Measurements from ENCODE around the gene NPW.

DNA sequence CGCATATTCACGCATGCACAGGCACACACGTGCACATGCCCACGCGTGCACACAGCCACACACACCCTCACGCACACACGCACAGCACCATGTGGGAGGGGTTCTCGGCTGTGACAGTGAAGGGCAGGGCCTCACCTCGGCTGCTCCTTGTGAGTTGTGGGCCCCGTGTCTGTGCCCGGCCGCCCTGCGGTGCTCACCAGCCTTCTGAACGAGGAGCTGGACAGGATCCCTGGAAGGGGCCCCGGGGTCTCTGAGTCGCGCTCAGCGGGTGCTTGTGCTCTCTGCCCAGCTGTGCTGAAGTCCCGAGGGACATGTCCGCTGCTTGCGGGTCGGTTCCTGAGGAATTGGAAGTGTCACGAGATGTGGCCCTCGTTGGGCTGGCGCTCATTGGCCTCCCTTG is 44.3 kb downstream of the NPW start:
- TF ChIP-seq EZH2 (IDR thresholded peaks at IDR 0.05; ENCODE audit: borderline replicate concordance, low read depth, low read length, severe bottlenecking) (no peak), POLR2AphosphoS5 (IDR thresholded peaks at IDR 0.05; ENCODE audit: insufficient read depth, low read depth, low read length) (no peak), POLR2A (IDR thresholded peaks at IDR 0.05; ENCODE audit: low read depth, low read length) (no peak), JUN (IDR thresholded peaks at IDR 0.05; ENCODE audit: borderline replicate concordance, insufficient read depth, insufficient read length, low read depth) (no peak)
- TF ChIP-seq, protein P1, sequence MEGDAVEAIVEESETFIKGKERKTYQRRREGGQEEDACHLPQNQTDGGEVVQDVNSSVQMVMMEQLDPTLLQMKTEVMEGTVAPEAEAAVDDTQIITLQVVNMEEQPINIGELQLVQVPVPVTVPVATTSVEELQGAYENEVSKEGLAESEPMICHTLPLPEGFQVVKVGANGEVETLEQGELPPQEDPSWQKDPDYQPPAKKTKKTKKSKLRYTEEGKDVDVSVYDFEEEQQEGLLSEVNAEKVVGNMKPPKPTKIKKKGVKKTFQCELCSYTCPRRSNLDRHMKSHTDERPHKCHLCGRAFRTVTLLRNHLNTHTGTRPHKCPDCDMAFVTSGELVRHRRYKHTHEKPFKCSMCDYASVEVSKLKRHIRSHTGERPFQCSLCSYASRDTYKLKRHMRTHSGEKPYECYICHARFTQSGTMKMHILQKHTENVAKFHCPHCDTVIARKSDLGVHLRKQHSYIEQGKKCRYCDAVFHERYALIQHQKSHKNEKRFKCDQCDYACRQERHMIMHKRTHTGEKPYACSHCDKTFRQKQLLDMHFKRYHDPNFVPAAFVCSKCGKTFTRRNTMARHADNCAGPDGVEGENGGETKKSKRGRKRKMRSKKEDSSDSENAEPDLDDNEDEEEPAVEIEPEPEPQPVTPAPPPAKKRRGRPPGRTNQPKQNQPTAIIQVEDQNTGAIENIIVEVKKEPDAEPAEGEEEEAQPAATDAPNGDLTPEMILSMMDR (IDR thresholded peaks at IDR 0.05; ENCODE audit: extremely low read depth in 1 of 2, insufficient read depth in 1 of 2, low read depth in 1 of 2, low read length in 2 of 2), result no peak
- TF ChIP-seq, protein P2, sequence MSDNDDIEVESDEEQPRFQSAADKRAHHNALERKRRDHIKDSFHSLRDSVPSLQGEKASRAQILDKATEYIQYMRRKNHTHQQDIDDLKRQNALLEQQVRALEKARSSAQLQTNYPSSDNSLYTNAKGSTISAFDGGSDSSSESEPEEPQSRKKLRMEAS (IDR thresholded peaks at IDR 0.05; ENCODE audit: insufficient read depth, insufficient read length), result no peak
